K562 (cell line): ENCODE measurements around the gene ZNHIT3. TPM values are rescaled to one million over a fixed set of nuclear protein-coding genes. Genes with fewer than 3 reads are reported as not detected.

Experiments
- ARID3A ChIP-seq: IDR thresholded peaks from 2 replicates; pipeline ENCODE4 v1.6.1; 2012; ENCODE audit warnings: low read depth, low read length, improper control_type of control experiment, borderline replicate concordance
- CBFB ChIP-seq: sonication (generic); formaldehyde crosslinking; IDR thresholded peaks from 2 replicates; pipeline ENCODE4 v1.4.0; 2020; ENCODE audit warnings: mild to moderate bottlenecking, missing genetic modification reagents
- CBX1 ChIP-seq: sonication (generic); IDR thresholded peaks from 2 replicates; pipeline ENCODE4 v1.6.1; 2016; ENCODE audit warnings: antibody characterized with exemption, low read depth, mild to moderate bottlenecking
- CCAR2 ChIP-seq: fragments of 200-400 bp; formaldehyde crosslinking; IDR thresholded peaks from 2 replicates; pipeline ENCODE4 v1.6.1; 2017; ENCODE audit warnings: mild to moderate bottlenecking, low read depth, low read length
- CEBPB ChIP-seq: fragments of 450-650 bp; IDR thresholded peaks from 2 replicates; pipeline ENCODE4 v1.6.1; 2016; ENCODE audit warnings: missing genetic modification characterization, missing compliant biosample characterization
- GABPB2 ChIP-seq: fragments of 250-450 bp; sonication (Bioruptor Pico); conservative IDR thresholded peaks from 2 replicates; pipeline ENCODE4 v1.5.1; 2021; ENCODE audit warnings: mild to moderate bottlenecking
- KLF16 ChIP-seq: IDR thresholded peaks from 2 replicates; pipeline ENCODE4 v1.6.1; 2016; ENCODE audit warnings: antibody characterized with exemption
- MEF2A ChIP-seq: IDR thresholded peaks from 2 replicates; pipeline ENCODE4 v1.6.1; 2011; ENCODE audit warnings: low read depth, mild to moderate bottlenecking, low read length, moderate library complexity; ENCODE audit not compliant: control insufficient read depth
- NFIX ChIP-seq: fragments of 250-450 bp; sonication (Bioruptor Pico); IDR thresholded peaks from 2 replicates; pipeline ENCODE4 v1.4.0; 2020; ENCODE audit warnings: low read depth, mild to moderate bottlenecking, moderate library complexity
- NFRKB ChIP-seq: fragments of 450-650 bp; IDR thresholded peaks from 2 replicates; pipeline ENCODE4 v1.6.1; 2016; ENCODE audit warnings: low read depth
- RBM25 ChIP-seq: fragments of 200-400 bp; formaldehyde crosslinking; IDR thresholded peaks from 2 replicates; pipeline ENCODE4 v1.6.1; 2018; ENCODE audit warnings: low read length, low read depth, moderate library complexity; ENCODE audit not compliant: severe bottlenecking
- RHOXF2B ChIP-seq: fragments of 250-450 bp; sonication (Bioruptor Pico); conservative IDR thresholded peaks from 2 replicates; pipeline ENCODE4 v1.5.1; 2021
- SAFB ChIP-seq: fragments of 200-400 bp; formaldehyde crosslinking; IDR thresholded peaks from 2 replicates; pipeline ENCODE4 v1.6.1; 2017; ENCODE audit warnings: low read depth, low read length, borderline replicate concordance
- SAP30 ChIP-seq: fragments of 200-600 bp; sonication (generic); IDR thresholded peaks from 2 replicates; pipeline ENCODE4 v1.6.1; 2012; ENCODE audit warnings: borderline replicate concordance, low read depth, mild to moderate bottlenecking, moderate library complexity, low read length, control low read depth, inconsistent platforms; ENCODE audit not compliant: insufficient read depth, poor library complexity, severe bottlenecking
- TBP ChIP-seq: optimal IDR thresholded peaks from 2 replicates; pipeline ENCODE3; 2011; ENCODE audit warnings: low read depth, low read length, improper control_type of control experiment
- TOE1 ChIP-seq, 2 experiments: fragments of 450-650 bp in 1 of 2; sonication (generic) in 1 of 2; formaldehyde crosslinking in 1 of 2; IDR thresholded peaks; 2 replicates each; pipeline versions ENCODE4 v1.7.1 to v1.8.0; 2016 to 2022; ENCODE audit warnings: borderline replicate concordance in 2 of 2, mild to moderate bottlenecking in 2 of 2, antibody characterized with exemption in 1 of 2, inconsistent platforms in 1 of 2, low read depth in 1 of 2, missing genetic modification reagents in 1 of 2, moderate library complexity in 1 of 2
- XRCC5 ChIP-seq: fragments of 200-400 bp; formaldehyde crosslinking; IDR thresholded peaks from 2 replicates; pipeline ENCODE4 v1.6.1; 2017; ENCODE audit warnings: low read depth, mild to moderate bottlenecking, low read length
- ZC3H11A ChIP-seq: IDR thresholded peaks from 2 replicates; pipeline ENCODE4 v1.6.1; 2012; ENCODE audit warnings: low read depth, low read length, improper control_type of control experiment
- ZNF217 ChIP-seq: sonication (generic); formaldehyde crosslinking; IDR thresholded peaks from 2 replicates; pipeline ENCODE4 v1.8.0; 2022; ENCODE audit warnings: mild to moderate bottlenecking, missing genetic modification reagents
- ZNF224 ChIP-seq: sonication (generic); formaldehyde crosslinking; IDR thresholded peaks from 2 replicates; pipeline ENCODE4 v1.8.0; 2022; ENCODE audit warnings: mild to moderate bottlenecking, missing genetic modification reagents
- polyA plus RNA-seq, 8 experiments: library from polyadenylated mRNA; depleted of rRNA in 4 of 8; stranded (reverse) in 5 of 8; unstranded in 3 of 8; fragments of >200 nt; fragmentation: Nextera tagmentation in 2 of 8; fragmentation: Illumina TruSeq in 1 of 8; extraction: Ambion mirVana in 2 of 8; extraction: Trizol in 1 of 8; gene quantifications; 2 replicates each; pipeline versions ENCODE4 v1.2.1 to v1.2.3, GENCODE V29; 2011 to 2014; ENCODE audit warnings: inconsistent platforms in 1 of 8, missing spikeins in 1 of 8
- total RNA-seq, 7 experiments: library from RNA; depleted of rRNA in 6 of 7; stranded (reverse); fragments of >200 nt in 6 of 7; fragmentation: Illumina TruSeq in 2 of 7; extraction: Trizol in 2 of 7; gene quantifications; 2 replicates each; pipeline versions ENCODE4 v1.2.1 to v1.2.3, GENCODE V29; 2011 to 2021; ENCODE audit warnings: low replicate concordance in 1 of 7
- TF ChIP-seq, protein P1 (sequence below): fragments of 450-650 bp; formaldehyde crosslinking; IDR thresholded peaks from 2 replicates; pipeline ENCODE4 v1.4.0; 2020; ENCODE audit warnings: mild to moderate bottlenecking
- TF ChIP-seq, protein P2 (sequence below): sonication (generic); formaldehyde crosslinking; IDR thresholded peaks from 2 replicates; pipeline ENCODE4 v1.8.1; 2023; ENCODE audit warnings: mild to moderate bottlenecking, missing genetic modification reagents

ZNHIT3 gene
- total and polyA plus RNA-seq, 9 of the 15 experiments (the other 6 are each of a cell fraction or from before 2014, with no cell fraction given), result 45.0 to 300 (median 88.4) TPM

- TF ChIP-seq, protein P1, sequence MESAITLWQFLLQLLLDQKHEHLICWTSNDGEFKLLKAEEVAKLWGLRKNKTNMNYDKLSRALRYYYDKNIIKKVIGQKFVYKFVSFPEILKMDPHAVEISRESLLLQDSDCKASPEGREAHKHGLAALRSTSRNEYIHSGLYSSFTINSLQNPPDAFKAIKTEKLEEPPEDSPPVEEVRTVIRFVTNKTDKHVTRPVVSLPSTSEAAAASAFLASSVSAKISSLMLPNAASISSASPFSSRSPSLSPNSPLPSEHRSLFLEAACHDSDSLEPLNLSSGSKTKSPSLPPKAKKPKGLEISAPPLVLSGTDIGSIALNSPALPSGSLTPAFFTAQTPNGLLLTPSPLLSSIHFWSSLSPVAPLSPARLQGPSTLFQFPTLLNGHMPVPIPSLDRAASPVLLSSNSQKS (CRISPR knock-in tag), result no peak
- TF ChIP-seq ARID3A (no peak), RBM25 (peak; percentile 40), ZC3H11A (0 out of 2 replicates have a peak, but pooled peaks have one; percentile 19), CBX1 (peak; percentile 62; the same call in 1 of the 2 replicates), MEF2A (no peak), TOE1 (IDR thresholded peaks at IDR 0.05; ENCODE audit: borderline replicate concordance) (no peak), TOE1 (CRISPR knock-in tag; IDR thresholded peaks at IDR 0.05; ENCODE audit: borderline replicate concordance, low read depth) (peak; percentile 89), XRCC5 (peak; percentile 91), GABPB2 (CRISPR knock-in tag) (no peak), CEBPB (tag) (no peak), RHOXF2B (CRISPR knock-in tag) (0 out of 2 replicates have a peak, but pooled peaks have one; percentile 12), KLF16 (no peak), NFRKB (no peak), CCAR2 (no peak), ZNF217 (CRISPR knock-in tag) (0 out of 2 replicates have a peak, but pooled peaks have one; percentile 27), SAP30 (no peak), CBFB (CRISPR knock-in tag) (peak; percentile 79; the same call in 1 of the 2 replicates), ZNF224 (CRISPR knock-in tag) (peak; percentile 93; the same call in 1 of the 2 replicates), SAFB (no peak), TBP (peak; percentile 20), NFIX (CRISPR knock-in tag) (no peak)
- TF ChIP-seq, protein P2, sequence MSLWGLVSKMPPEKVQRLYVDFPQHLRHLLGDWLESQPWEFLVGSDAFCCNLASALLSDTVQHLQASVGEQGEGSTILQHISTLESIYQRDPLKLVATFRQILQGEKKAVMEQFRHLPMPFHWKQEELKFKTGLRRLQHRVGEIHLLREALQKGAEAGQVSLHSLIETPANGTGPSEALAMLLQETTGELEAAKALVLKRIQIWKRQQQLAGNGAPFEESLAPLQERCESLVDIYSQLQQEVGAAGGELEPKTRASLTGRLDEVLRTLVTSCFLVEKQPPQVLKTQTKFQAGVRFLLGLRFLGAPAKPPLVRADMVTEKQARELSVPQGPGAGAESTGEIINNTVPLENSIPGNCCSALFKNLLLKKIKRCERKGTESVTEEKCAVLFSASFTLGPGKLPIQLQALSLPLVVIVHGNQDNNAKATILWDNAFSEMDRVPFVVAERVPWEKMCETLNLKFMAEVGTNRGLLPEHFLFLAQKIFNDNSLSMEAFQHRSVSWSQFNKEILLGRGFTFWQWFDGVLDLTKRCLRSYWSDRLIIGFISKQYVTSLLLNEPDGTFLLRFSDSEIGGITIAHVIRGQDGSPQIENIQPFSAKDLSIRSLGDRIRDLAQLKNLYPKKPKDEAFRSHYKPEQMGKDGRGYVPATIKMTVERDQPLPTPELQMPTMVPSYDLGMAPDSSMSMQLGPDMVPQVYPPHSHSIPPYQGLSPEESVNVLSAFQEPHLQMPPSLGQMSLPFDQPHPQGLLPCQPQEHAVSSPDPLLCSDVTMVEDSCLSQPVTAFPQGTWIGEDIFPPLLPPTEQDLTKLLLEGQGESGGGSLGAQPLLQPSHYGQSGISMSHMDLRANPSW (CRISPR knock-in tag), result no peak; the same call in 1 of the 2 replicates
Observed at GRCh38 chr17:36482611-36483504, 3.6 kb upstream of the ZNHIT3 start (continued).
